ENCODE data around the gene APOBEC3G. TPM values are rescaled to one million over a fixed set of nuclear protein-coding genes. Genes with fewer than 3 reads are reported as not detected.

The APOBEC3G gene
- total and polyA plus RNA-seq, 3 donors from 2014 or later, result 56.4 to 73.8 (median 68.3) TPM

DNA sequence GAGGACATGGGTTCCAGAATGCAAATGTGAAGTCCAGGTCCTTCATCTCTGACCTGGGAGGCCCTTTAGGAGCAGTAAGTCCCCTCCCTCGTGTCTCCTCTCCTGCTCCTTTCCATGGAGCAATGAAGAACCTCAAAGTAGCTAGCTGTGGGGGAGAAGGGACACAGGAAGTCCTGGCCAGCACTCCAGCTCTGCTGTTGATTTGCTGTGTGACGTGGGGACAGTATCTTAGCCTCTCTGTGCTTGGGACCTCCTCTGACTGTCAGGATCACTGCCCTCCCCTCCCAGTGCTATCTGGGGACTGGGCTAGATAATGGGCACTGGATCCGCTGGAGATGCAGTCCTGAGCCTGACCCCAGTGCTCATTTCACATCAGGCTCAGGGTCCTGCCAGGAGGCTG lies 18.9 kb downstream of the APOBEC3G start:
- Histone ChIP-seq H3K9me3 (no peaks in the 10 kb centered on the region), H3K27ac (no peak overlapping the region), H3K27me3 (no peaks in the 10 kb centered on the region), H3K4me3 (no peak overlapping the region), H3K4me1 (peaks cover 34% of the 10 kb centered on the region), H3K36me3 (ENCODE audit: low read depth, missing control alignments) (no peaks in the 10 kb centered on the region)
- WGBS, 2 donors, result 78 to 80% methylated on average over 2 to 3 of the region's 3 CpGs
- intact Hi-C loops (cut with DNase I; ENCODE audit: low total_unique reads), result no loop called here
- no peak for DNase-seq
- TF ChIP-seq POLR2A (IDR thresholded peaks at IDR 0.05), result no peak
- TF ChIP-seq, protein P1, sequence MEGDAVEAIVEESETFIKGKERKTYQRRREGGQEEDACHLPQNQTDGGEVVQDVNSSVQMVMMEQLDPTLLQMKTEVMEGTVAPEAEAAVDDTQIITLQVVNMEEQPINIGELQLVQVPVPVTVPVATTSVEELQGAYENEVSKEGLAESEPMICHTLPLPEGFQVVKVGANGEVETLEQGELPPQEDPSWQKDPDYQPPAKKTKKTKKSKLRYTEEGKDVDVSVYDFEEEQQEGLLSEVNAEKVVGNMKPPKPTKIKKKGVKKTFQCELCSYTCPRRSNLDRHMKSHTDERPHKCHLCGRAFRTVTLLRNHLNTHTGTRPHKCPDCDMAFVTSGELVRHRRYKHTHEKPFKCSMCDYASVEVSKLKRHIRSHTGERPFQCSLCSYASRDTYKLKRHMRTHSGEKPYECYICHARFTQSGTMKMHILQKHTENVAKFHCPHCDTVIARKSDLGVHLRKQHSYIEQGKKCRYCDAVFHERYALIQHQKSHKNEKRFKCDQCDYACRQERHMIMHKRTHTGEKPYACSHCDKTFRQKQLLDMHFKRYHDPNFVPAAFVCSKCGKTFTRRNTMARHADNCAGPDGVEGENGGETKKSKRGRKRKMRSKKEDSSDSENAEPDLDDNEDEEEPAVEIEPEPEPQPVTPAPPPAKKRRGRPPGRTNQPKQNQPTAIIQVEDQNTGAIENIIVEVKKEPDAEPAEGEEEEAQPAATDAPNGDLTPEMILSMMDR (IDR thresholded peaks at IDR 0.05), result no peak

DNA sequence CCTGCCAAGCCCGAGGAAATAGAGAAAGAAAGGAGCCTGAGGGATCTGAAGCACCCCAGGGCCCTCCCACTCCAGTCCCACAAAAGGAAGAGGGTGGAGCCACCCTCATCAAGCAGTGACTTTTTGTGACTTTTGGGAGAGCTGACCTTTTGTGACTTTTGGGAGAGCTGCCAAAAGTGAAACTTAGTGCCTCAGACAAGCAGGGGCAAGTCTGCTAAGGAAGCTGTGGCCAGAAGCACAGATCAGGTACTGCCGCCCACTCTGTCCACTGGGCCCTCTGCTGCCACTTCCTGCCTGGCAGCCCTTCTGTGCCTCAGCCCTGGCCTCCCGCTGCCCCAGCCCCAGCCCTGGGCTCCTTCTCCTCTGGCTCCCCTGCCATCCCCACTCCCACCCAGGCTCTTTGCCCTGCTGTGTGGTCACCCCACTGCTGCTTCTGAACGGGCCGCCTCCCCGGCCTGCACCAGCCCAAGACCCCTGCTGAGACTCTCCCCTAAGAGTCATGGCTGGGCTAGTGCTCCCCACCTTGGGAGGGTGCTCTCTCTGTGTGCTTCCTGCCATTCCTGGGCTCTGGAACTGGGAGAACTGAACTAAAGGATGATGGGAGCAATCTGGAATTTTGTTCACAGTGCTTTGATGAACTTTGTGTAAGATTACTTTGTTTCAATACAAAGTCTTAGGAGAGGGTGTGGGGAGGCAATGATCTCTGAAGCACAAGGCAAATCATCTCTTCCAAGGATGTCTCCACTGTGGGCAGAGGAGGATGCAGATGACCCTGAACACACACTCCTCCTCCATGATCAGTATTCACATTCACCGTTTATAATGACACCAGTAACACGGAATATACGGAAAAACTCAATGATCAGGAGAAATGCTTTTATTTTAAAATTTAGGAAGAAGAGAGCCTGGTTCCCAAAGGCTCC lies 20.3 kb downstream of the APOBEC3G start, which contains the start of gene APOBEC3H:
TSS of gene APOBEC3H (plus strand) at position 147 of the 923 bp plus-strand sequence. CDS start 3,035 bp downstream, outside the sequence.
- DNase-seq, result peak; percentile 57
- no peaks in the 10 kb centered on the region for H3K36me3 ChIP-seq (ENCODE audit: low read depth, missing control alignments)
- peak within 1 kb of the TSS; percentile 55 to 69 for H3K27ac ChIP-seq
- no peaks in the 10 kb centered on the region for H3K9me3 ChIP-seq
- H3K4me3 ChIP-seq, result no peak within 1 kb of the TSS
- intact Hi-C loops (cut with DNase I; ENCODE audit: low total_unique reads), result no loop called here
- no peaks in the 10 kb centered on the region for H3K27me3 ChIP-seq
- no peak for TF ChIP-seq POLR2A (IDR thresholded peaks at IDR 0.05)
- TF ChIP-seq, protein P1 (IDR thresholded peaks at IDR 0.05), result no peak
- H3K4me1 ChIP-seq, result peaks cover 34% of the 10 kb centered on the region
- 58 to 68% methylated on average over 9 of the region's 9 CpGs for WGBS, 2 donors

DNA sequence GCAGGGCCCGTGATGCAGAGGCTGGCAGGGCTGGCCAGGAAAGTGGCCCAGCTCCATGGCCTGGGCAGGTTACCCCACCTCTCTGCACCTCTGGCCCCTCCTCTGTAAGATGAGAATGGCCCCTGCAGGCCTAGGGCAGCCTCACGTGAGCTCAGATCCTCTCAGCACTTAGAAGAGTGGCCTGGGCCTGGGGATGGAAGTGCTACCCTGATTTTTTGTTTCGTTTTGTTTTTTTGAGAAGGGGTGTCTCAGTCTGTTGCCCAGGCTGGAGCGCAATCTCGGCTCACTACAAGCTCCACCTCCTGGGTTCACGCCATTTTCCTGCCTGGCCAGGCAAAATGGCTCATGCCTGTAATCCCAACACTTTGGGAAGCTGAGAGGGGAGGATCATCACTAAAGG lies 21.0 kb downstream of the APOBEC3G start:
- DNase-seq, result peak; percentile 51
- TF ChIP-seq, protein P1 (IDR thresholded peaks at IDR 0.05), result no peak
- TF ChIP-seq POLR2A (IDR thresholded peaks at IDR 0.05), result no peak
- intact Hi-C loops (cut with DNase I; ENCODE audit: low total_unique reads), result no loop called here

DNA sequence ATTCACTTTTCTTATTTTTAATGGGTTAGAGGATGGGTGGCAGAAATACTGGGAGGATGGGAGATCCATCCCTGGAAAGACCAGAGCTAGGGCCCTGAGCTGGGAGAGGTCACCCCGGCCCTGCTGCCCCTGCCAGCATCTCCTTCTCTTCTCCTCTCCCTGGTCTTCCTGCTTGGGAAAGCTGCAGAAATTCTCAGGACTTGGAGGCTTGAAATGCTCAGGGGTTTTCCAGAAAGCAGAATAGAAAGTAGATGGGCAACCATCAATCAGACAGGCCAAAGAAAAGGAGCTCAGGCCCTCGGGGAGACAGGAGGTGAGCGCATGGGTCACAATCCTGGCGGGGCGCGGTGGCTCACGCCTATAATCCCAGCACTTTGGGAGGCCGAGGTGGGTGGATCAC lies 21.5 kb downstream of the APOBEC3G start:
- no peak overlapping the region for H3K4me3 ChIP-seq
- intact Hi-C loops (cut with DNase I; ENCODE audit: low total_unique reads), result no loop called here
- peak overlapping the region in 1 of 2 donors; percentile 31 for H3K27ac ChIP-seq
- DNase-seq, result no peak
- peaks cover 34% of the 10 kb centered on the region for H3K4me1 ChIP-seq
- no peaks in the 10 kb centered on the region for H3K9me3 ChIP-seq
- 82 to 89% methylated on average over 8 of the region's 8 CpGs for WGBS, 2 donors
- H3K27me3 ChIP-seq, result no peaks in the 10 kb centered on the region
- TF ChIP-seq POLR2A (IDR thresholded peaks at IDR 0.05), result no peak
- TF ChIP-seq, protein P1 (IDR thresholded peaks at IDR 0.05), result no peak
- no peaks in the 10 kb centered on the region for H3K36me3 ChIP-seq (ENCODE audit: low read depth, missing control alignments)

More for the DNA sequence above, 21.0 kb downstream of the APOBEC3G start:
- Histone ChIP-seq H3K4me1 (peaks cover 34% of the 10 kb centered on the region), H3K4me3 (no peak overlapping the region), H3K27ac (peak overlapping the region; percentile 31 to 55), H3K9me3 (no peaks in the 10 kb centered on the region), H3K27me3 (no peaks in the 10 kb centered on the region), H3K36me3 (ENCODE audit: low read depth, missing control alignments) (no peaks in the 10 kb centered on the region)
- WGBS, 2 donors, result 57 to 58% methylated on average over 6 of the region's 6 CpGs

All from testis (tissue), 3 donors.